ENCODE results near the gene ARHGAP26.

DNA sequence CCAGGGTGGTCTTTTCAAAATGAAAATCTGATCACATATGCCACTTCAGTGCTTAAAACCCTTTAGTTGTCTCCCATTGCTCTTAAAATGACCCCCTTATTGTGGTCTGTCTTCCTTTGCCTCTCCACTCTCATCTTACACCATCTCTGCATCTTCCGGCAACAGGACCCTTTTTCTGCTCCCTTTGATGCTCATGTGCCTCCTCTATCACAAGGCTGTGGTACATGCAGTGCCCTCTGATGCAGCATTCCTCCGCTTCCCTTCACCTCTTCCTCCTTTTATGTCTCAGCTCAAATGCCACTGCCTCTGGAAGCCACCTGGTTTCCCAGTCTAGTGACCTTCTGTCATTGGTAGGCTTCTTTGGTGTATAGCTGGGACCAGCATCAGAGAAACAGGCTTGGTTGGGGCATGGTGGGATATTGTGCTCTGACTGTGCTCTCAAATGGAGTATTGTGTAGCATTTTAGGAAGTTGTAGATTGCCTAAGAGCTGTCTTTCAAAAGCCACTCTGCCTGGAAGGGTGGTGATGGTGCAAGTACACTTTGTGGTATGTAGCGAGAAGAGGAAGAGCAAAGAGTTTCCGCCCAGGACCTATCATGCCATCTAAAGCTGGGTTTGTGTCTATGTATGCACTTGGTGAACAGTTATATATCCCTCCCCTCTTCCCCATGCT is 28.1 kb downstream of the ARHGAP26 start:
- TF ChIP-seq POLR2AphosphoS5 (IDR thresholded peaks at IDR 0.05) (no peak), POLR2A (IDR thresholded peaks at IDR 0.05) (no peak), EP300 (IDR thresholded peaks at IDR 0.05) (no peak)
- TF ChIP-seq, protein P1, sequence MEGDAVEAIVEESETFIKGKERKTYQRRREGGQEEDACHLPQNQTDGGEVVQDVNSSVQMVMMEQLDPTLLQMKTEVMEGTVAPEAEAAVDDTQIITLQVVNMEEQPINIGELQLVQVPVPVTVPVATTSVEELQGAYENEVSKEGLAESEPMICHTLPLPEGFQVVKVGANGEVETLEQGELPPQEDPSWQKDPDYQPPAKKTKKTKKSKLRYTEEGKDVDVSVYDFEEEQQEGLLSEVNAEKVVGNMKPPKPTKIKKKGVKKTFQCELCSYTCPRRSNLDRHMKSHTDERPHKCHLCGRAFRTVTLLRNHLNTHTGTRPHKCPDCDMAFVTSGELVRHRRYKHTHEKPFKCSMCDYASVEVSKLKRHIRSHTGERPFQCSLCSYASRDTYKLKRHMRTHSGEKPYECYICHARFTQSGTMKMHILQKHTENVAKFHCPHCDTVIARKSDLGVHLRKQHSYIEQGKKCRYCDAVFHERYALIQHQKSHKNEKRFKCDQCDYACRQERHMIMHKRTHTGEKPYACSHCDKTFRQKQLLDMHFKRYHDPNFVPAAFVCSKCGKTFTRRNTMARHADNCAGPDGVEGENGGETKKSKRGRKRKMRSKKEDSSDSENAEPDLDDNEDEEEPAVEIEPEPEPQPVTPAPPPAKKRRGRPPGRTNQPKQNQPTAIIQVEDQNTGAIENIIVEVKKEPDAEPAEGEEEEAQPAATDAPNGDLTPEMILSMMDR (IDR thresholded peaks at IDR 0.05), result no peak
